Cardiac septum (tissue), 1 donor: ENCODE measurements around the gene SMG6. TPM values are rescaled to one million over a fixed set of nuclear protein-coding genes. Genes with fewer than 3 reads are reported as not detected.
"Not testable (repeated sequence)": the region's sequence is repeated elsewhere in the genome, so short reads cannot be mapped to it uniquely, and the experiment has no call there.

Source experiments
- DNase-seq: peaks from one replicate; pipeline ENCODE4 v3.0.0-alpha.2; 2020; ENCODE audit warnings: low spot score
- intact Hi-C: fragments of 100-400 bp; cut with DNase I; formaldehyde crosslinking; loops from one replicate; pipeline ENCODE4 v1.14.0; 2022
- total RNA-seq: library from RNA; stranded (reverse); fragmentation: NEBNext Ultra II Directional; extraction: Animal tissue kit (Norgen Biotek cat#: 25700); gene quantifications from one replicate; pipeline ENCODE4 v1.2.1, GENCODE V29; 2021
- donor health status: DM: no; HTN: no; CAD: no.

SMG6 gene
- total RNA-seq, 1 donor from 2014 or later = 19.7 TPM

DNA sequence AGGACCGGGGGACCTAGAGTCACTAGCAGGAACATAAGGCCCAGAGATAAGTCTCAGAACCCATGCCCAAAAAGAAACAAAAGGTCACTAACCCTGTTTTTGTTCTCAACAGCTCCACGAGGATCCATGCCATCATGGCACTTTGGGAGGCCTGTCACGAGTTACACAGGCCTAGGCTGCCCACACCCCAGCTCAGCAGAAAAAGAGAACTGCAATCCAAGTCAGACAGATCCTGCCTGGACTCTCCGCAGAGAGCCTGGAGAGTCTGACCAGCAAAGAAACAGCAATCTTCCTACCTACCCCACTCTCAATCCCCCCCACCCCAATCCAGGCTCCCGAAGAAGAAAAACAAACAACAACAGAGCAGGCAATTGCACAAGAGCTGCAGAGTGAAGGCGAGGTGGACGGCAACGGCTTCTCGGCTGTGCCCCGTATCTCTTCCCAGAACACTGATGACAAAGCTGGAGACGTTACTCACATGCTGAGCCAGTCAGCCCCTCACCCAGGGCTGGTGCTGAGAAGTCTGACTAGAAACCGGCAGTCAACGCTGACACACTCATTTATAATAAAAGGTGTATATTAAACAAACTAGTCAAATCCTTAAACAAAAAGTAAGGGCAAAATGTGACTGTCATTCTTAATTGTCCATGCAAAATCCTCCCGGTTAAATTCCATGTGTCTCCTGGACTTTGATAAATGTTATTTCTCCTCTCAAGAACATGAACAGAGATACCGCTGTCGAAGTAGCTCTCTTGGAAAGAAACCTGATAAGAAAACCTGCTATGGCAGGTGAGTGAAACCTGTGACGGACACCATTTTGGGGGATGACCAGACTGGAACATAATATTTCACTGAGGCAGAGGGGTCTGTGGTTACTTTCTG is 89.3 kb downstream of the SMG6 start:
- no peak for DNase-seq
- intact Hi-C loops = no loop called here

DNA sequence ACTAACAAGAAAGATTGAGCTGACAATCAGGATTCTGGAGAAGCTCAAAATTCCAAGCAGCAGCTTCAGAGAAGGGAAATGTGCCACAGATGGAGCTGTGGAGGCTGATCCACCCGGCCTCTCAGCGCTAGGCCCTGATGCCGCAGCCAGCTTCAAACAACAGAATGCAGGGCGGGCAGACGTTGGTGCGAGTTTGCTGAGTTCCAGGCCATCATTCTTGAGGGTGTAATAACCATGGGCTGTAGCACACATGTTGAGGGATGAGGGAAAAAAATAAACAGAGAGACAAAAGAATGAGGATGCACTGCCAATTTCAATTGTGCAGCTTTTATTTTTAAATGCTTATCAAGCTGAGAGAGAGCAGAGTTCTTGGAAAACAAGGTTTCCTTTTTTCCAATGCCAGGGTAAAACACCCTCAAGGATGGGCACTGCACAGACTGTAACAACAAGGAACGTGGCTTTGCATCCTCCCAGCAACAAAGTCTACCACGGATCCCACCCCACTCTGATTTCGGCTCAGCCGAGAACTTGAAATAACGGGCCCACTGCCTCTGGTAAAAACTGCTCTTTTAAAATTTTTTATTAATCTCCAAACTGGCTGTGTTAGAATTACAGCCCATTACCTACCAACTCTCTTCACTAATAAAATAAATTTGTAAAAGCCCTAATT is 90.2 kb downstream of the SMG6 start:
- DNase-seq = no peak

DNA sequence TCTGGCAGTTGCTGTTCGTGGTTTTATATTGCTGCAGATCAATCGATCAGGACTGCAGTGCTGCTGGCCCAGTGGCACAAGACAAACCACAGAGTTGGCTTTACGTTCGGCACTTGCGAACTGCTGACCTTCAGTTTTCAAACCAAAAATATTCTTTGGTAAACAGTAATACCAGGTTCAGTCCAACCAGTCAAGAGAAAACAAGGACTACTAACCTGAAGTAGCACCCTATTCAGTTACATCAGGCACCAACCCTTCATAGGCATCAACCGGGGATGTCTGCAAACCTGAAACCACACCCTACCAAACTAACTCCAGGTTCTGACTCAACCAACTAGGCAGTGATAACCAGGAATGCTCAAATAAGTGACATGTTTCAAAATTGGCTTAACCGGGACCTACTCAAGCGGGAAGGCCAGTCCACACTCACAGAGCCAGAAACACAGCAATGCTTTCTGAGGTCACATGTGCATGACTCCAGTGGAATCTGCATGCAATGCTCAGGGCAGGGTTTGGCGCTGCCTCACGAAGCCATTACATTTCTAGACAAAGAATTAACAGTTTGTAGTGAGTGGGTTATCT is 91.1 kb downstream of the SMG6 start:
- no peak for DNase-seq
- intact Hi-C loops = loop anchor here (2.0 kb wide), 1 partner anchor 32 kb away; no protein-coding TSS in a partner anchor

More for the DNA sequence above, 90.2 kb downstream of the SMG6 start:
- intact Hi-C loops = loop anchor here (2.0 kb wide), 1 partner anchor 33 kb away; no protein-coding TSS in a partner anchor

DNA sequence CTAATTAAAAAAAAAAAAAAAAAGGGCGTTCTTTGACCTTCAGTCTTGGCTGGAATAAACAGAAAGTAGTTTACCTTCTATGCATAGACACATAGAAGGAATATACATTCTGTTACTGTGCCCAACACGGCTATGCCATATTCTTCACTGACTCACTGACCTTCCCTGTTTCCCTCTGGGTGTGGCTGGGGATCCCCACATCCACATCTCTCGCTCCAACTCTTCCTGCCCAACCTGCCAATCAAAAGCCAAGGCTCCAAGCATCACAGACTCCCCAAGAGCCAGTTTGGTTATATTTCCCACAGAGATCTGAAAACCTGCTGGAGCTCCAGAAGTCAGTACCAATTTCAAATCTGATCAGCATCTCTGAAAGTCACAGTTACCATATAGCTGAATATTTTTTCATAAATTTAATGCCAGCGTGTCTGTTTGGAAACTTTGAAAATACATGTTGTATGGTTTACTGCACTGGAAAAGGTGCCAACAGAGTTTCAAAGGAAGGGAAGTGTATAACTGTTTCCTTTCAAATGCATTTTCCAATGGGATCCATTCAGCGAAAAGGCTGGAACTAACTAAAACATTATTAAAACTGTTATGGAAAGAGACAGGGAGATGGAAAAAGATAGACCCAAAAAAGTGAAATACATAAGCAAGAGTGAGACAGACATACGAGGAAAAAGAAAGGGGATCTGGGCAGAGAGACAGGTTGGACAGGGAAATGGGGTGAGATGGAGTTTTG is 91.8 kb downstream of the SMG6 start:
- intact Hi-C loops = loop anchor here (2.0 kb wide), 1 partner anchor 31 kb away; no protein-coding TSS in a partner anchor

DNA sequence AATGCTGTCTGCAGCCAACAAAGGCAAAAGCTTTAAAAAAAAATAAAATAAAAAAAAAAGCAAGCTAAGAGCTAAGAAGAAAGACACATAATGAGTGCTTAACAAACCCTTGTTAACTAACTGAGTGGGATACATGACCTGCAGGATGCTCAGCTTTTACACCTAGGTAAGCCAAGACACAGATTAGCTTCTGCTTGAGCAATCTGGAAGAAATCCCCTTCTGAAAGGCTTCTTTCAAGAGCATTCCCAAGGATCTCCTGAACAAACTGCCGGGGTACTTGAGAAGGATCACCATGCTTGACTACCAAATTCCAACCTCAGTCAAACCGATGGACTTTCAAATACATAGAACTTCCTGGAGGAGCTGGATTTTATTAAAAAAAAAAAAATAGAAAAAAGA is 92.9 kb downstream of the SMG6 start:
- intact Hi-C loops = no loop called here
- no peak for DNase-seq

More for the DNA sequence above, 91.8 kb downstream of the SMG6 start:
- DNase-seq = no peak

DNA sequence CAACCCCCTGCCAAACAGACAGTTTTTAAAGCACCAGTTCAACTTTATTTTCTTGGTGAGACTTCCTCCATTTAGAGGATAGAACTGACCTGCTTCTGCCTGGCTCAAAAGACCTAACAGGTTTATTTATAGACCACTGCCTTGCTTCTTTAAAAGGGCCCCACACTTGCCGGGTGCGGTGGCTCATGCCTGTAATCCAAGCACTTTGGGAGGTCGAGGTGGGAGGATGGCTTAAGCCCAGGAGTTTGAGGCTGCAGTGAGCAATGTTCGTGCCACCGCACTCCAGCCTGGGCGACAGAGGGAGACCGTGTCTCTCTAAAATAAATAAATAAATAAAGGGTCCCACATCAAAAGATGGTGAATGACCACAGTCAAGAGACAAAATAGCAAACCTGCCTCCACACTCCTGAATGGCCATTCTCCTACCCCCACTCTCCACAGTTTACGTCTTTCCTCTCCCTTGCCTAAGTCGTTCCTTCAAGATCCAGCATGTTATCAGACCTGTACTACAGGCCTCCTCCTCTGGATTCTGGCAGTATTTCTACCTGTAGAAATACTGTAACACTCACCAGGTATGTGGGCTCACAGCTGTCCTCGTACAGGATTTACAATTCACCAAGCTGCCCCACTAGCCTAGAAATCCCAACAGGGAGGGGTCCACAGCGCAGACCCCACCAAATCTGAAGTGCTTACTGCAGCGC is 95.6 kb downstream of the SMG6 start:
- DNase-seq = no peak
- intact Hi-C loops = no loop called here

DNA sequence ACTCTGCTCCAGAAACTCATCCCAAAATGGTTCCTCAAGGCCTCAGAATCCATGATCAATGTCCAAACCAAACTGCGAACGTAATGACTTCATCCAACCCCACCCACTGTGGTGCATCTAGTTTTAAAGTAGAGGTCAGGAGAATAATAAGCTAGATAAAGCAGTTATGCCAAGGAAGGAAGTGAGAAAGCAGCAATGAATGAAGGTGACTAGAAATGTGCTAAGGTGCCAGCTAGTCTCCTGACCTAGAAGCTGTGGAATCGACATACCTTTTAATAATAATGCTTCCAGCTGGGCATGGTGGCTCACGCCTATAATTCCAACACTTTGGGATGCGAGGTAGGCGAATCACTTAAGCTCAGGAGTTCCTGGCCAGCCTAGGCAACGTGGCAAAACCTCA is 99.2 kb downstream of the SMG6 start:
- intact Hi-C loops = no loop called here
- DNase-seq = no peak

DNA sequence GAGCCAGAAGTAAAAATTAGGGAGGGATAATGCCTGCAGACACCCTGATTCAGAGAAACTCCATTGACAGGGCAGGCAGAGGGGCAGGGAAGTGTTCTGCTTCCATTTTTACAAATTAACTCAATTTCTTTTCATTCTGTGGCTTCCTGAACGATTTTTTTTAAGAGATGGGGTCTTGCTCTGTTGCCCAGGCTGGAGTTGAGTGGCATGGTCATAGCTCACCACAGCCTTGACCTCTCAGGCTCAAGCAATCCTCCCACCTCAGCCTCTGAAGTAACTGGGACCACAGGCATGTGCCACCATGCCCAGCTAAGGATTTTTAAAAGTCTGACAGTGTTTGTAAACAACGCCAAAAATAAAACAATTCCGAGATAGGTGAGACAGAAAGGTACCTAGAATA is 99.8 kb downstream of the SMG6 start:
- intact Hi-C loops = no loop called here
- no peak for DNase-seq

DNA sequence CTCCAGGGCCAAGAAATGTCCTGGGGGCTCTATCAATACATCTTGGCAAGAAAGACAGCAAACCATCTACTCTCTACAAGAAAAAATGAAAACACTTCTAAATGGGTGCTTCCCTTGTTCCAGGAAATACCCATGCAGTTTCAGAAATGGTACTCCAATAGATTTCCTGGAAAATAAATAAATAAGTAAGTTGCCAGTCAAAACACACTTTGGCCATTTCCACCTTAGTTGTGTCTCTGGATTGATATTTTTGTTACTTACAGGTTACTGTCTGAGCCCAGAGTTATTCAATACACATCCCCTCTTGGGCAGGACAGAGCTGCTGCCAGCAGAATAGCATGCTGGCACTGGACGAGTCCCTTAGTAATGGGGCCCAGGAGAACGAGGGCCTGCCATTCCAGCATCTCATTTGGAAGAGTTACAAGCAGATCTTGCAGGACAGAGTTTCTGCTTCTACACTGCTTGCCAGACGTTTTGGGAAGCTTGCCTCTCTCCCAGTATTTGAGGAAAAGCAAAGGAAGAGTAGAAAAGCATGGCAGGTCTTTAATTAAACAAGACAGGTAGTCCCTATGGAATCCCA is 100.5 kb downstream of the SMG6 start:
- intact Hi-C loops = no loop called here
- no peak for DNase-seq

DNA sequence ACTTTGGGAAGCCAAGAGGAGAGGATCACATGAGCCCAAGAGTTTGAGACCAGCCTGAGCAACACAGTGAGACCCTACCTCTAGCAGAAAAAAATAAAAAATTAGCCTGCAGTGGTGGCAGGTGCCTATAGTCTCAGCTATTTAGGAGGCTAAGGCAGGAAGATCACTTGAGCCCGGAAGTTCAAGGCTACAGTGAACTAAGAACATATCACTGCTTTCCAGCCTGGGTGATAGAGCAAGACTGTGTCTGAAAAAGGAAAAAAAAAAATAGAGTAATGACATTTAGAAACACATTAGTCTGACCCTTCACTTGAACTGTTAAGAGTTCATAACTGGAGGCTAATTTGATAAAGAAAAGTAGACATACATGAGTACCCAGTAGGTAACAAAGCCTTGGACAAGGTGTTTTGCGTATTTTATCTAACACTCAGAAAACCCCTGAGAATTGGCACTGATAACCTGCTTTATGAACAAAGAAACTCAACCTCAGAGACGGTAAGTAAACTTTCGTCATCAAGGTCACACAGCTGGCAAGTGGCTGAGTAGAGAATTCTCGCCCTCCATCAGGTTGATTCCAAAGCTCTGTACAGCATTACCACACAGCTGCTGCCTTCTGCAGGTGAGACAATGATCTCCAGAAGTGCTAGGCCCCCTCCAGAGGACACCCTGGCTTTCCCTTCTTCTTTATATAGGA is 101.1 kb downstream of the SMG6 start:
- DNase-seq = no peak
- intact Hi-C loops = no loop called here

DNA sequence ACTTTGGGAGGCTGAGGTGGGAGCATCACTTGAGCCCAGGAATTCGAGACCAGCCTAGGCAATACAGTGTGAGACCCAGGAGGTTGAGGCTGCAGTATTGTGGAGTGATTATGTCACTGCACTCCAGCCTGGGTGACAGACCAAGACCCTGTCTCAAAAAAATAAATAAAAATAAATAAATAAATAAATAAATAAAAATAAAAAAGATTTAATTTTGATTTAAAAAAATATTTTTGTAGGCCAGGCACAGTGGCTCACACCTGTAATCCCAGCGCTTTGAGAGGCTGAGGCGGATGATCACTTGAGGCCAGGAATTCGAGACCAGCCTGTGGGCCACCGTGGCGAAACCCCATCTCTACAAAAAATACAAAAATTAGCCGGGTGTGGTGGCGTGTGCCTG is 104.2 kb downstream of the SMG6 start:
- DNase-seq, intact Hi-C loops: not testable (repeated sequence)

DNA sequence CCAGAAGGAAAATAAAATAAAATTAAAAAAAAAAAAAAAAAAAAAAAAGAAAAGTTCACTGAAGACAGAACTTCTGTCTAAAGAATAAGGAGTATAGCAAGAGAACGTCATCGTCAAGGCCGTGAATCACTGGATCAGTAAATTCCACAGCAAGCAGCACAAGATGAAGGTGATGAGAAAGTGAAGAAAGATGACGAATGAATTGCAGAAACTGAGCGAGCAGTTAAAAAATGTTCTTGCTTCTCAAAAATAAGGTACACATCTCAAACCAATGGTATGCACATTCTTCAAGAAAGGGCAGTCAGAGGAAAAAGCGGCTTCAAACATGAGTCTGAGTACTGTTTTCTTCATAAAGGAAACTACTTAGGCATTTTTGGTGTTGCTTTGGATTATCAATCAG is 104.7 kb downstream of the SMG6 start:
- no peak for DNase-seq
- intact Hi-C loops = no loop called here

DNA sequence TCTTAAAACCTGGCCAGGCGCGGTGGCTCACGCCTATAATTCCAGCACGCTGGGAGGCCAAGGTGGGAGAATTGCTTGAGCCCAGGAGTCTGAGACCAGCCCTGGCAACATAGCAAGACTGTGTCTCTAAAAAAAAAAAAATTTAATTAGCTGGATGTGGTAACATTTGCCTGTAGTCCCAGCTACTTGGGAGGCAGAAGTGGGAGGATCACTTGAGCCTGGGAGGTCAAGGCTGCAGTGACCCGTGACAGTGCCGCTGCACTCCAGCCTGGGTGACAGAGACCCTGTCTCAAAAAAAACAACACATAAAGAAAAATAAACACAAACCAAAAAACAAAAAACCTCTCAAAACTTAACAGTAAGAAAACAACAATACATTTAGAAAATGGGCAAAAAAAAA is 106.3 kb downstream of the SMG6 start:
- DNase-seq = no peak
- intact Hi-C loops = no loop called here

DNA sequence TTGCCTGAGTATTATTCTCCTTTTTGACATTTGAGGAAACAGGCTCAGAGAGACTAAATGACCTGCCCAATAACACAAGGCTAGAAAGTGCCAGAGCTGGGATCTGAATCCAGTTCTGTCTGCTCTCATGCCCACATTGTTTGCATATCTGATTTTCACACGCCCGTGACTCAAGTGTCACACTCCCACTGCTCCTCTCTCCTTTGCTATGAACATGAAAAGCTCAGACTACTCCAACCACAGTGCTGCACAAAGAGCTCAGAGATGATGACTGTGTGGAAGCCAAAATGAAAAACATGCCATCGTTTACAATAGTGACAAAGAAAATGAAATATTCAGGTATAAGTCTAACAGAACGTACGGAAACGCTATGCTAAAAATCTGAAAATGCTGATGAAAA is 107.9 kb downstream of the SMG6 start:
- no peak for DNase-seq
- intact Hi-C loops = no loop called here

DNA sequence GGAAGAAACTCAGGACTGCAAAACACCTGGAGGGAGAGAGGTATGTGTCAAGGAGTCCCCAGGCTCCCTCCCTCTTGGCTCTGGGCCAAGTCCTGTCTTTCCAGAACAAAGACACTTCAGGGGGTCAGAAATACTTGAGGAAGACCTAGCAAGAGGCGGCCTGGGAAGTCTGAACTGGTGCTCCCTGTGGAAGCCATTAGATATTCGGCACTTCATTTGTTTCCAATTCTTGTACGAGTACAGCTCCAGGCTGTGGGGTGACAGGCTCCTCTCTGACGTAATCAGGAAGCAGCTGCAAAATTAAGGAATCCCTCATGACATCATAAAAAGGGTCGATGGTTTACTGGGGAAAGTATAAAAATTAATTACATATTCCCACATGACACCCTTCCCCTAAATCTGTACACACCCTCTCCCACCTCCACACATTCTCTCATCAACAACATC is 108.7 kb downstream of the SMG6 start:
- intact Hi-C loops = no loop called here
- no peak for DNase-seq

DNA sequence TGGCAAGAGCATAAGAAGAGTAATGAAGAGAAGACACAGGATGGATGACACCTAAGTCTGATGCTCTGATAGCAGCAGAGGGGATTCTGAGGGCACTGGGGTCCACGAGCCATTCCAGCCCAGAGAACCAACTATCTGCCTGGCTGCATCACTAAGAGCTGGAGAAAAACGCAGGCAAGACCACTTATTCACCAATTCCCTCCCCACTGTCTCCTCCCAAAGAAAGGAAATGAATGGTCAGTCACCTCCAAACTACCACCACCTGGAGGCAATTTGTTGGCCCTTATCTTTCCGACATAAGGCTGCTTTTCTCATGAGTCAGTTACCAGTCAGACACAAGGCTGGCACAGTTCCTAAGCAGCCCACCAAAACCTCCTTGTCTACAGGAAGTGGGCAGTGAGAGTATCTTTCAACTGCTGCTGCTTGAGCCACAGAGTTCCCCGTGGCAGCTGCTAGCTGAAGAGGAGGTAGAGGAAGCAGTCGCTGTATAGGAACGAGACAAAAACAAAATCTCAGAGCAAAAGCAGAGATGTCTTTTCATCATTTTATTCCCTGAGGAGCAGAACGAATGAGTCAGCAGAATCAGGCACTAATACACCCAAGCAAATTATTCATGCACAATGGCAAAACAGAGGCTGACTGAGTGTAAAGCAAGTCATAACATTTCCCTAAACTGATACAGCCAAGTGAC is 111.1 kb downstream of the SMG6 start:
- intact Hi-C loops = no loop called here
- DNase-seq = no peak

DNA sequence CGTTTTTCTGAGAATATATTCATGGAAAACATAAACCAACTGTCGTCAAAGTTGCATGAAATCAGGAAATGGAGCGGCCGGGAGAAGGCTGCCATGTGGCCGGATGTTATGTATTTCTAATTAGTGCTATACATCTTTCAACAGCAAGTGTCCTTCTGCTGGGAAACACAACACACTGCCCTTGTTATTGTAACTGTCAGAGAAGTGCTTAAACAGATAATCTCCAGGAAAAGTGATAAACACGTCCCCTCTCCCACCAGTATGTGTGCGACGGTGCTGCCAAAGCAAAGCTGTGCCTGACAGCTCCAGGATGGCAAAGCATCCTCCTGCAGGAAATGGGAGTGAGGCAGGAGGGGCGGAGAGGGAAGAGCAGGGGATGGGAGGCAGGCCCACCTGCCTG is 111.8 kb downstream of the SMG6 start:
- intact Hi-C loops = no loop called here
- DNase-seq = no peak

DNA sequence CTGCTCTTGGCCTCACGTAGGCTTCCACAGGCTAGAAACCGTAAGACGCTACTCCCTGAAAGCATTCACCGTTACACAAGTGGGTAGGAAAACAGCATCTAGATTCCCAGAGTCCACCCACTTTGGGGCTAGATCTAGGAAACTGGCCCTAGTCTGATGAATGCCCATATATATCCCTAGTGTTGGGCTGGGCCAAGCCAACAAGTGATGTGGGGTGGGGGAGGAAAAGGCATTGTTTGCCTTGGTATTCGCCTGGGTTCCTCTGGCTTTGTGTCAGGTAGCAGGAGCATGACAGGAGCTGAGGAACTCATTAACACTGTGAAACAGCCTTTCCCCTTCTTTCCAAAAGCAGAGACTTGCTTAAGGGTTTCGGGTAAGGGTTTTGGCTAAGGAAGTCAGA is 112.4 kb downstream of the SMG6 start:
- intact Hi-C loops = no loop called here
- DNase-seq = no peak
